HepG2 (cell line): Measurements from ENCODE around the gene ALDH3A1. TPM values are rescaled to one million over a fixed set of nuclear protein-coding genes. Genes with fewer than 3 reads are reported as not detected.

Source experiments
- ATAC-seq: fragments of 200-7000 bp; cut with Tn5 transposase; 3 replicates; pipeline ENCODE4 v1.9.1; 2020; ENCODE audit warnings: mild to moderate bottlenecking, moderate library complexity
- BruUV-seq: library from RNA; stranded (reverse); fragments of 400-500 nt; replicated peaks from 2 replicates; lab custom pipeline; 2021; lab: Mats Ljungman, UMichigan
- CTCF ChIA-PET: fragments of 300-600 bp; formaldehyde crosslinking; extraction: SDS; loops from one replicate; lab custom pipeline; 2021; ENCODE audit warnings: low total read pairs, inconsistent platforms, low intra/inter-chr PET ratio; lab: Yijun Ruan, JAX
- POLR2A ChIA-PET: fragments of 350-600 bp; sonication (Branson Sonifier 250); formaldehyde crosslinking; loops from one replicate; lab custom pipeline; 2020; ENCODE audit warnings: antibody characterized with exemption, inconsistent platforms; lab: Yijun Ruan, JAX
- DNase-seq: peaks from one replicate; pipeline ENCODE4 v3.0.0-alpha.2; 2015; ENCODE audit warnings: low spot score
- FAIRE-seq: peaks from 3 replicates; lab custom pipeline; 2011; peaks lifted over from hg19 to GRCh38; lab: Jason Lieb, UNC
- H2AFZ ChIP-seq: one replicate; pipeline ENCODE4 v1.6.1; 2011; ENCODE audit warnings: low read length, inconsistent platforms
- H3K27ac ChIP-seq: fragments of 300-600 bp; 3 replicates; pipeline ENCODE4 v1.8.0; 2011; ENCODE audit warnings: mixed run types, mild to moderate bottlenecking, mixed read lengths, low read length, inconsistent platforms; ENCODE audit not compliant: insufficient read depth; ENCODE audit errors: extremely low read length
- H3K27me3 ChIP-seq, 2 experiments: fragments of 200-600 bp in 1 of 2; 2 replicates in 1 of 2; 3 replicates in 1 of 2; pipeline versions ENCODE4 v1.6.0 to v1.8.0; 2011; ENCODE audit warnings: low read length in 2 of 2, mild to moderate bottlenecking in 2 of 2, moderate library complexity in 2 of 2, inconsistent platforms in 1 of 2; ENCODE audit not compliant: insufficient read depth in 2 of 2, control insufficient read depth in 1 of 2
- H3K36me3 ChIP-seq, 2 experiments: fragments of 200-600 bp in 1 of 2; replicated peaks in 1 of 2; 2 replicates in 1 of 2; 3 replicates in 1 of 2; pipeline versions ENCODE4 v1.5.1 to v1.8.0; 2011; ENCODE audit warnings: low read length in 2 of 2, inconsistent platforms in 1 of 2; ENCODE audit not compliant: insufficient read depth in 2 of 2, control insufficient read depth in 1 of 2
- H3K4me1 ChIP-seq: 2 replicates; pipeline ENCODE4 v1.5.1; 2012; ENCODE audit warnings: low read length, inconsistent platforms; ENCODE audit not compliant: insufficient read depth
- H3K4me2 ChIP-seq: 2 replicates; pipeline ENCODE4 v1.6.0; 2011; ENCODE audit warnings: low read depth, low read length, inconsistent platforms
- H3K4me3 ChIP-seq, 3 experiments: fragments of 200-600 bp in 1 of 3; sonication (generic), shearing (Covaris generic) in 1 of 3; replicated peaks in 1 of 3; 2 replicates each; pipeline ENCODE4 v1.5.1; 2011 to 2016; ENCODE audit warnings: low read length in 3 of 3, inconsistent platforms in 2 of 3, low read depth in 2 of 3, mild to moderate bottlenecking in 2 of 3, control low read depth in 1 of 3, mixed read lengths in 1 of 3; ENCODE audit not compliant: insufficient read depth in 1 of 3
- H3K79me2 ChIP-seq: one replicate; pipeline ENCODE4 v1.6.1; 2011; ENCODE audit warnings: low read length, inconsistent platforms; ENCODE audit not compliant: insufficient read depth
- H3K9ac ChIP-seq: 2 replicates; pipeline ENCODE4 v1.6.0; 2011; ENCODE audit warnings: mild to moderate bottlenecking, low read depth, low read length, inconsistent platforms; ENCODE audit not compliant: insufficient read depth
- H3K9me3 ChIP-seq: 2 replicates; pipeline ENCODE4 v1.5.1; 2012; ENCODE audit warnings: mild to moderate bottlenecking, low read length
- H4K20me1 ChIP-seq: 2 replicates; pipeline ENCODE4 v1.6.0; 2011; ENCODE audit warnings: inconsistent platforms, mild to moderate bottlenecking, low read length, moderate library complexity; ENCODE audit not compliant: insufficient read depth
- CCDC6 ChIP-seq: sonication (generic); formaldehyde crosslinking; IDR thresholded peaks from 2 replicates; pipeline ENCODE4 v1.8.1; 2022; ENCODE audit warnings: mild to moderate bottlenecking, missing genetic modification reagents, moderate library complexity
- XRCC5 ChIP-seq: fragments of 200-400 bp; formaldehyde crosslinking; optimal IDR thresholded peaks from 2 replicates; pipeline ENCODE3; 2017; ENCODE audit warnings: mild to moderate bottlenecking, low read length
- ZFX ChIP-seq: sonication (generic); formaldehyde crosslinking; IDR thresholded peaks from 2 replicates; pipeline ENCODE4 v1.4.0; 2020; ENCODE audit warnings: mild to moderate bottlenecking, low read depth, missing genetic modification reagents, moderate library complexity
- ZNF180 ChIP-seq: sonication (generic); formaldehyde crosslinking; IDR thresholded peaks from 2 replicates; pipeline ENCODE4 v1.4.0; 2020; ENCODE audit warnings: low read depth, missing genetic modification reagents, borderline replicate concordance
- ZNF34 ChIP-seq: sonication (generic); formaldehyde crosslinking; IDR thresholded peaks from 2 replicates; pipeline ENCODE4 v1.4.0; 2020; ENCODE audit warnings: mild to moderate bottlenecking, missing genetic modification reagents, borderline replicate concordance
- ZNF543 ChIP-seq: sonication (generic); formaldehyde crosslinking; IDR thresholded peaks from 2 replicates; pipeline ENCODE4 v1.4.0; 2020; ENCODE audit warnings: mild to moderate bottlenecking, missing genetic modification reagents
- ZNF766 ChIP-seq: sonication (generic); formaldehyde crosslinking; IDR thresholded peaks from 2 replicates; pipeline ENCODE4 v1.5.0; 2020; ENCODE audit warnings: missing genetic modification reagents, borderline replicate concordance
- ZSCAN22 ChIP-seq: sonication (generic); formaldehyde crosslinking; IDR thresholded peaks from 2 replicates; pipeline ENCODE4 v1.4.0; 2020; ENCODE audit warnings: mild to moderate bottlenecking, missing genetic modification reagents
- WGBS: methylation state at CpG from one replicate; pipeline ENCODE4 v1.1.6; 2017; ENCODE audit warnings: low lambda C conversion rate; 5-methylcytosine and 5-hydroxymethylcytosine counted together
- in situ Hi-C: cut with HindIII; loops from 2 replicates; pipeline ENCODE4 v1.10.0; 2017; ENCODE audit warnings: low pct_unique_long_range_greater_than_20kb; ENCODE audit not compliant: extremely low pct_ligation_motif_present
- intact Hi-C: fragments of 100-400 bp; cut with micrococcal nuclease; formaldehyde crosslinking; loops from one replicate; pipeline ENCODE4 v1.10.0; 2022; ENCODE audit not compliant: unreplicated experiment
- polyA plus RNA-seq, 8 experiments: library from polyadenylated mRNA; depleted of rRNA in 3 of 8; stranded (reverse) in 7 of 8; unstranded in 1 of 8; fragments of >200 nt; fragmentation: Illumina TruSeq in 4 of 8; extraction: Trizol in 4 of 8; gene quantifications; 2 replicates each; pipeline versions ENCODE4 v1.2.1 to v1.2.3, GENCODE V29; 2011 to 2016; ENCODE audit warnings: low read depth in 4 of 8, missing spikeins in 1 of 8, mixed read lengths in 1 of 8; ENCODE audit not compliant: insufficient read depth in 1 of 8
- total RNA-seq, 5 experiments: library from RNA; depleted of rRNA; stranded (reverse); fragments of >200 nt; fragmentation: Illumina TruSeq; extraction: Trizol; gene quantifications; 2 replicates each; pipeline ENCODE4 v1.2.3, GENCODE V29; 2016; ENCODE audit warnings: low read depth in 1 of 5

The ALDH3A1 gene
- total and polyA plus RNA-seq, 2 of the 13 experiments (the other 11 are each of a cell fraction or from before 2014, with no cell fraction given): 0.07 to 0.62 TPM

DNA sequence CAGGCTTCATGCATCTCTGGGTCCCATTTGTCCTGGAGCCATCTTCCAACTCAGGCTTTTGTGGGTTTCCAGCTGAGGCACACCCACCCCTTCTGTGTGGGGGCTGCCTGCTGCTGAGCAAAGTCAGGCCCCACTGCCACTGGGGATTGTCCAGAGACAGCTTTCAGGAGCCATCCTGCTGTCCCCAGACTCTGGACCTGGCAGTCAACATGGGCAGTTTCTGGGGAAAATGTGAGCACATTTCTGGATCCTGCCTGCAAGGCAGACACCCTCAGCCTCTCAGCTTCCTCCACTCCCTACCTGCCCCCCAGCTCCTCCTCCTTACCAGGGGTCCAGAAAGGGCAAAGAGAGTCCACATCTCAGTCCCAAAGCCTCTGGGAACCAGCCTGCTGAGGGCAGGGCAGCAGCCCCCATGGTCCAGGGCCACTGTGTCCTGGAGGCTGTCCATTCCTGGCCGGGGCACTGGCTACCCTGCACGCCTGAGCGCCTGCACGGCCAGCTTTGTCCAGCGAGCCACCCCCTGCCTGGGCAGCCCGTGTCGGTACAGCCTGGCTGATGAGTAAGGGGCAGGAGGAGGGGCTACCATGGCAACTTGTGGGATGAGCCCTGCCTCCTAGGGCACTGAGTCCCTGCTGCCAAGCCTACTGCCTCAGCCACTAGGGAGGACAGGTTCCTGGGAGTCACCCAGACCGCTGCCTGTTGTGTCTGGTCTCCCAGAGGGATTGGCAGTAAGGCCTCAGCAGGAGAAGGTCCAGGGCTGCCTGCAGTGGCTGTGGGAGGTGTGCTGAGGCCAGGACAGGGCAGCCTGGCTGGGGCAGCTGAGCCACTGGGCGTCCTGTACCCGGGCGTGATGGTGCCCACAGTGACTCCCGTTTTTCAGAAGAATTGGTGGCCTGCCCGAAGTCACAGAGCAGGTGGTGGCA lies 31.7 kb downstream of the ALDH3A1 start, which contains the start of gene SLC47A2:
TSS of gene SLC47A2 (minus strand) at position 477 of the 923 bp plus-strand sequence. CDS start at position 448, 29 bp downstream.
- no peak for DNase-seq
- intact Hi-C loops (loop anchor here (5.0 kb wide), 2 partner anchors 44 to 46 kb away; no protein-coding TSS in a partner anchor), in situ Hi-C loops (loop anchor here (25.0 kb wide), 1 partner anchor 204 kb away; no protein-coding TSS in a partner anchor)
- no peak within 1 kb of the TSS for H3K9ac ChIP-seq
- no peak within 1 kb of the TSS; a peak in 1 of 6 replicates for H3K4me3 ChIP-seq
- WGBS: no CpG with 5 or more reads among the region's 13 CpGs
- ChIA-PET CTCF (no interaction called here), POLR2A (interaction anchor here (2.2 kb wide), 1 partner anchor 68 kb away, joined by 5 read pairs; the partner anchor contains the start of gene ALDH3A2)
- H3K36me3 ChIP-seq: no peaks in the 10 kb centered on the region
- no peak for TF ChIP-seq ZSCAN22
- peak; percentile 18; the same call in 1 of the 2 replicates for TF ChIP-seq ZFX (CRISPR knock-in tag)
- no peak for TF ChIP-seq ZNF543 (CRISPR knock-in tag)
- no peak for TF ChIP-seq ZNF766 (CRISPR knock-in tag)
- peak; percentile 16 for TF ChIP-seq XRCC5
- TF ChIP-seq CCDC6 (CRISPR knock-in tag): no peak
- TF ChIP-seq ZNF180 (CRISPR knock-in tag): no peak
- no peak for TF ChIP-seq ZNF34 (CRISPR knock-in tag)
- H3K9me3 ChIP-seq: no peaks in the 10 kb centered on the region
- H3K4me1 ChIP-seq: peaks cover 64% of the 10 kb centered on the region
- H2AFZ ChIP-seq: no peak within 1 kb of the TSS
- no TSS peak for BruUV-seq
- H3K27ac ChIP-seq: no peak within 1 kb of the TSS
- no peaks in the 10 kb centered on the region for H4K20me1 ChIP-seq
- peaks cover 0 to 4% of the 10 kb centered on the region in 2 experiments; a peak in 2 of 5 replicates for H3K27me3 ChIP-seq
- no peaks in the 10 kb centered on the region for H3K79me2 ChIP-seq
- ATAC-seq: peak; percentile 33
- no peak for FAIRE-seq
- H3K4me2 ChIP-seq: no peak within 1 kb of the TSS
